Stimulated activated CD4-positive, alpha-beta T cell treated with anti-CD3 and anti-CD28 coated beads, Interleukin-2, amount 100 ng/mL, for 24 hours (primary cell): ENCODE data around the gene UROC1.
"Not testable (repeated sequence)": the region's sequence is repeated elsewhere in the genome, so short reads cannot be mapped to it uniquely, and the experiment has no call there.

ENCODE experiments used
- DNase-seq, 2 donors: peaks; one replicate each; pipeline ENCODE4 v3.0.0-alpha.2; 2020

The UROC1 gene

GRCh38 chr3:126546549-126547239 is 29.1 kb upstream of the UROC1 start:
- no peak for DNase-seq

DNA sequence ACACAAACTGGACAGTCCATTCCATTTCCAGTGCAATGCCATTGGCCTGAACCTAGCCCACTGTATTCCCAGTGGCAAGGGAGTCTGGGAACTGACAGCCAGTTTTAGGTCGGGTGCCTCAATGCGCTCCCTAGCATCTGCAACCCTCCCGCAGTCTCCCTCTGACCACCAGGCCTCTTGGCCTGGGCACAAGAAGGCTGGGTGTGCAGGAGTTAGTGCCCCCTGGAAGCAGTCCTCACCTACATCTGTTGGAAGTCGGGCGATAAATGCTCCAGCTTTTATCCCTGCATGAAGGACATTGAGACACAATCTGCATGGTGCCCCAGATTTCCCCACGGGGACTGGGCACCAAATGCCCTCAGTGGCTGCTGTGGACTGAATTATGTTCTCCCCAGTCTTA is 28.4 kb upstream of the UROC1 start:
- DNase-seq: no peak

DNA sequence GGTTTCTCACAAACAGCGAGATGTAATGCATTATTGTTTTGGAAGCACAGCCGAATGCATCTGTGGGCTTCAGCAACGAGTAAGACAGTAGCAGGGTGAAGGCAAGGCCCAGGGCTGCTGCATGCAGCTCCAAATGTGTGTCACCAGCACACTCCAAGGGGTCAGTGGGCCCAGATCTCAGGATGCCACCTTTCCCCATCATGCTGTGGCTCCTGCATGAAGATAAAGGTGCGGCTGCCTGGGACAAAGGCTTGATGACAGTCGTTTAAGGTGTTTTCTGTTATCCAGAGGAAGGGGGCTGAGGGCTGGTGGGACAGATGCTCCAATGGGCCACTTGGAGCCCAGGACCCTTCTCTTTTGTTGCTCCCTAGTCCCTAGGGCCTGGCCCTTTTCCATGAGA is 28.0 kb upstream of the UROC1 start:
- no peak for DNase-seq

DNA sequence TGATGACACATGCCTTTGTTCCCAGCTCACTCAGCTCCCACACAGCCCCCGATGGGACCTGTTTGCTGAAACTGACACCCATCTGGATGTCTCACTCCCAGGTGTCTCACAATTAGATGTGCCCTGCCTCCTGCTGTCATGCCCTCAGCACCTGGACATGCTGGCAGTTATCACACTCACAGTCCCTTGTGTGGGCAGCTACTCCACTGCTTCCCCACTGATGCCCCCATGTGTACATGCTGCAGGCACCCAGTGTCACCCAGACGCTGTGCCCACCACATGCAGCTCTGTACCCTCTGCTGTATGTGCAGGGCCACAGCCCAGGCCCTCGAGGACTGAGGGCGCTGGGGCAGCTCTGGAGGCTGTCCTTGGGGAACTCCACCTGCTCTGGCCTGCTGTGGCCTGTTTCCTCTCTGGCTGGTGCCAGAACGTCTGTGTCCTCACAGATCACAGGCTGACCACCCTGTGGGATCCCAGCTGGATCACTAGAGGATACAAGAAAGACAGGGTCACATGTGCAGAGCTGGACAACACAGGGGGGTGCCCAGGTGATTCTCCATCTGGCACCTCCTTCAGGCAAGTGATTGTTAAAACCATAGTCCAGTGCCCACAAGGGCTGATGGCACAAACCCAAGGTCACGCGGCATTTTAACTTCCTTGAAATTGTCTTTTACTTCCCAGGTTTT is 27.2 kb upstream of the UROC1 start:
- no peak for DNase-seq

GRCh38 chr3:126543457-126544061 is 26.0 kb upstream of the UROC1 start:
- no peak for DNase-seq

DNA sequence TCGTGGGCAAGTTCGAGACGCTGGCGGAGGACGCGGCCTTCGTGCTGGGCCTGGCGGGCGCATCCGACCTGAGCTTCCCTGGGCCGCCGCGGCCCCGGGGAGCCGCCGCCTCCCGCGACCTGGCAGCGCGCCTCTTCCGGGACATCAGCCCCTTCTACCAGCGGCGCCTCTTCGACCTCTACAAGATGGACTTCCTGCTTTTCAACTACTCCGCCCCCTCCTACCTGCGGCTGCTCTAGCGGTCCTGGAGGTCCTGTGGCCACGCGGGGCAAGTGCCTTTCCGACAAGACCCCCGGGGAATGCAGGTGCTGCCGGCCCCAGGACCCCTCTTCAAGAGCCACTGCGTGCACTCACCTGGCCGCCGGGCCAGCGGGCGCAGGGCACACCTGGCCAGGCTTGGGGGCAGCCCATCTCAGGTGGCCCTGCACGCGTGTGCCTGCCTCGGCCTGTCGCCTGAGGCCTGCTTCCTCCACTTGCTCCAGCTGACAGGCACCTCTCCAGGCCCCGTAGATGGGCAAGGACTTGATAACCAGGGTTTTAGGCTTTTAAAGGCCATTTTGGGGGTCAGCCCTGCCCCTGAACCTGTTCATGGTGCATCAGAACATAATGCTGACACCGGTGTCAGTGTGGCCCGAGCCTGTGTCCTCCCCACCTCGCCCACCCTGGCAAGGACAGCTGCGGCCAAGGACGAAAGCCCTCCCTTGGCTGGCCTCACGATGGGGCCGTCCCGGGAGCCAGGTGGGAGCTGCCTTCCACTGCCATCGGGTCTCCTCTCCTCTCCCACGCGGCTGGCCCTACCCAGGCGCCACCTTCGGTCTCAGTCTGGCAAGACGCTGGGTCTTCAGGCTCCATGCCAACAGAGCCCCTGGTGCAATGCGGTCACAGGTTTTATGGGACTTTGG is 25.0 kb upstream of the UROC1 start:
- DNase-seq: no peak

DNA sequence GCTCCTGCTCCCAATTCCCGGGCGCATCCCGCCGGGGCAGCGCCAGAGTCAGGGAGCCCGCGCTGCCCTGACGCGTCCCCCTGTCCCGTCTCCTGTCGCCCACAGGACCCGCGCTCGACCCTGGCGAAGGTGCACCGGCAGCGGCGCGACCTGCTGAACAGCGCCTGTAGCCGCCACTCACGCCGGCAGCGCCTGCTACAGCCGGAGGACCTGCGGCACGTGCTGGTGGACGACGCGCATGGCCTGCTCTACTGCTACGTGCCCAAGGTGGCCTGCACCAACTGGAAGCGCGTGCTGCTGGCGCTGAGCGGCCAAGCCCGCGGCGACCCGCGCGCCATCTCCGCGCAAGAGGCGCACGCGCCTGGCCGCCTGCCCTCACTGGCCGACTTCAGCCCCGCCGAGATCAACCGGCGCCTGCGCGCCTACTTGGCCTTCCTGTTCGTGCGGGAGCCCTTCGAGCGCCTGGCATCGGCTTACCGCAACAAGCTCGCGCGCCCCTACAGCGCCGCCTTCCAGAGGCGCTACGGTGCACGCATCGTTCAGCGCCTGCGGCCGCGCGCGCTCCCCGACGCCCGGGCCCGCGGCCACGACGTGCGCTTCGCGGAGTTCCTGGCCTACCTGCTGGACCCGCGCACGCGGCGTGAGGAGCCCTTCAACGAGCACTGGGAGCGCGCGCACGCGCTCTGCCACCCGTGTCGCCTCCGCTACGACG is 24.2 kb upstream of the UROC1 start:
- no peak for DNase-seq

DNA sequence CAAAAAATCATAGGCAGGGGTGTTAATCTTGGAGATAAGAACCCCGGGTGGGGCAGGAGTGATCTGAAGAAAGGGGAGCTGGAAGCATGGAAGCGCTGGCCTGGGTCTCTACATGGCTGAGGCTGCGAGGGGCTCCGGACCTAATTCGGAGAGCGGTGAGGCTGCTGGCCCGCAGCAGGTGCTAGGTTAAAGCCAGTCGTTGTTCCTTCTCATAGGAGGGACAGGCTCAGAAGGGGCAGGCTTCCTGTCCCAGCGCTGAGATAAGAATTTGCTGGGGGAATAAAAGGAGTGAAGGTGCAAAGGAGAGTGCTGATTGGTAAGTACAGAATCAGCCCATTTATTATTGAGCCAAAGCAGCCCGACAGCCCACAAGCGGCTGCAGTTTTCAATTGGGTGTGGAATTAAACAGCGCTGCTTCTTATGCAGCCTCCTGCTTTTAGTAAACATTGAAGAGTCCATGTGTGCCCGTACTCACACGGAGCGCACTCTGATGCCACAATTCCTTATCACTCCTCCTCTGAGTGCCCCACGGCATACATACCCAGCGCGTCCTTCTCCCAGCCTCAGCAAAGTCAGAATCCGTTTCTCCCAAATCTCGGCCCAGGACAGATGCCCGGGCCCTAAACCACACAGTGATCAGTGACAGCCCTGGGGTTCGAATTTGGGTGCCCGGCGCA is 23.5 kb upstream of the UROC1 start:
- DNase-seq: no peak

DNA sequence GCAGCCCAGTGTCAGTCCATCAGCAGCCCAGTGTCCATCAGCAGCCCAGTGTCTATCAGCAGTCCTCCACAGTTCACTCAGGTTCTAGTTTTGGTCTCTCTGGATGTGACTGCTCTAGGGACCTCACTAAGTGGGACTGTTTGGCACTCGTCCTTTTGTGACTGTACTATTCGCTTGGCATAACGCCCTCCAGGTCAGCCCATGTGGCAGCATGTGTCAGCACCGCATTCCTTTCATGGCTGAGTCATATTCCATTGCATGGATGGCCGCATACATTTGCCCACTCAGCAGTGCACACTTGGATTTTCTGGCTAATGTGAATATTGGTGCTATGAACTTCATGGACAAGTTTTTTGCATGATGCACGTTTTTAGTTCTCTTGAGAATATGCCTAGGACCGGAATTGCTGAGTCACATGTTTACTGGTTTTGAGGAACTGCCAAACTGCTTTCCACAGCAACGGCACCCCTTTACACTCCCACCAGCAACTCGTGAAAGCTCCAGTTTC is 22.8 kb upstream of the UROC1 start:
- no peak for DNase-seq

- no peak for DNase-seq
These were observed 22.1 kb upstream of the UROC1 start for GRCh38 chr3:126539558-126540250.

DNA sequence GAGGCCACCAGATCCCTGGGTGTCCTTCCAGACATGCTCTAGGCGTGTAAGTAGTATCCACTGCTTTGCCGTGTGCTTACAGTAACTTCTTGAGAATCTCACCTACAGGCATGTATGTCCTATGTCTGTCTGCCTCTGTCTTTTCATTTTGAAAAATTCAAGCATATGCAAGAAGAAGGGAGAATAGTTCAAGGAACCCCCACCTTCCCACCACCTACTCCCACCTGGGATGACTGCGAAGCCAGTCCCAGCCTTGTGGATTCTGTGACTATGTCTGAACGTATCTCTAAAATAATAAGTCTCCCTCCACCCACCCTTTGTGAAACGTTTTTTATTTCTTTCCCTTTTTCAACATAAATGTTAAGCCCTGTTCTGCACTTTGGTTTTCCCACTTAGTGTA is 21.4 kb upstream of the UROC1 start:
- DNase-seq: no peak

- DNase-seq: no peak
These were observed 20.7 kb upstream of the UROC1 start for GRCh38 chr3:126538316-126538715.

GRCh38 chr3:126537730-126538281 is 20.2 kb upstream of the UROC1 start:
- no peak for DNase-seq

GRCh38 chr3:126537116-126537729 is 19.6 kb upstream of the UROC1 start:
- no peak for DNase-seq

DNA sequence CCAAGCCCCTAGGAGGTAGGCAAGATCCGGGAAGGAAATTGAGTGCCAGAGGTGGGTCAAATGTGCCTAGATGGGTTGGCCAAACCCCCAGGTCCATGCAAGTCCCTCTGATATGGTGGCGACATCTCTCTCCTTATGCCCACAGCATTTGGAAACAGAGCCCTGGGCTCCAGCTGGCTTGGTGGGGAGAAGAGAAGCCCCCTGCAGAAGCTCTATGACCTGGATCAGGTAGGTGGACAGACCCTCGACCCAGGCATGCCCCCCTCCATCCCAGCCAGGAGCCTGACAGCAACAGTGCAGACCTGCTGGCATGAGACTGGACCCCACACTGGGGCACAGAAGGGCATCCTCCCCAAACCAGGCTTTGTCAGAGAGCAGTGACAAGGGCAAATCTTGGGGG is 18.6 kb upstream of the UROC1 start:
- no peak for DNase-seq

DNA sequence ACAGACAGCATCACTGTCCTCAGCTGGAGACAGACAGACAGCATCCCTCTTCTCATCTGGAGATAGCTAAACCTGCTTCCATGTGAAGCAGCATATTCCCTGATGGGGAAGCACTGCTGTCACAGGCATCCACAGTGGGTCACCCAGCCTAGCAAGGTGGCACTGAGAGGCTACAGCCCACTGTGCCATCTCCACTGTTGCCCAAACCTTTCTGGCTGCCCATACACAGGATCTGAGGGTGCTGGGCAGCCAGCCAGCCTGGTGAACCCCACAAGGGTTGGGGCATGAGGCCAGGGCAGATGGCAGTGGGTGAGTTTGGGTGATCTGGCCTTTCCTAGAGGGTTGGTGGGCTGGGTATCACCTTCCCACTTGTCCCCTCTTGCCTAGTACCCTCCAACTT is 18.1 kb upstream of the UROC1 start:
- DNase-seq: no peak

DNA sequence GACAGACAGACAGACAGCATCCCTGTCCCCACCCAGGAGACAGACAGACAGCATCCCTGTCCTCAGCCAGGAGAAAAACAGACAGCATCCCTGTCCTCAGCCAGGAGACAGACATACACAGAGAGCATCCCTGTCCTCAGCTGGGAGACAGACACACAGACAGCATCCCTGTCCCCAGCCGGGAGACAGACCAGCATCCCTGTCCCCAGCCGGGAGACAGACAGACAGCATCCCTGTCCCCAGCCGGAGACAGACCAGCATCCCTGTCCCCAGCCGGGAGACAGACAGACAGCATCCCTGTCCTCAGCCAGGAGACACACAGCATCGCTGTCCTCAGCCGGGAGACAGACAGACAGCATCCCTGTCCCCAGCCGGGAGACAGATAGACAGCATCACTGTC is 17.1 kb upstream of the UROC1 start:
- DNase-seq: not testable (repeated sequence)

DNA sequence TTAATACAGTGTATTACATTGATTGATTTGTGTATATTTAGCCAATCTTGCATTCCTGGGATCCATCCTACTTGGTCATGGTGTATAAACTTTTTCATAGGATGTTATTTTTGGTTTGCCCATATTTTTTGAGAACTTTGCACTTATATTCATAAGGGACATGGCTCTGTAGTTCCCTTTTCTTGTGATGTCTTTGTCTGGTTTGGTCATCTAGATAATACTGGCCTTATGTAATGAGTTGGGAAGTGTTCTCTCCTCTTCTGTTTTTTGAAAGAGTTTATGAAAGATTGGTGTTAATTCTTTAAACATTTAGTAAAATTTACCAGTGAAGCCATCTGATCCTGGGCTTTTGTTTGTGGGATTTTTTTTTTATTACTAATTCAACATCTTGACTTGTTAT is 15.9 kb upstream of the UROC1 start:
- DNase-seq: no peak

GRCh38 chr3:126531051-126531330 is 13.4 kb upstream of the UROC1 start:
- no peak for DNase-seq

DNA sequence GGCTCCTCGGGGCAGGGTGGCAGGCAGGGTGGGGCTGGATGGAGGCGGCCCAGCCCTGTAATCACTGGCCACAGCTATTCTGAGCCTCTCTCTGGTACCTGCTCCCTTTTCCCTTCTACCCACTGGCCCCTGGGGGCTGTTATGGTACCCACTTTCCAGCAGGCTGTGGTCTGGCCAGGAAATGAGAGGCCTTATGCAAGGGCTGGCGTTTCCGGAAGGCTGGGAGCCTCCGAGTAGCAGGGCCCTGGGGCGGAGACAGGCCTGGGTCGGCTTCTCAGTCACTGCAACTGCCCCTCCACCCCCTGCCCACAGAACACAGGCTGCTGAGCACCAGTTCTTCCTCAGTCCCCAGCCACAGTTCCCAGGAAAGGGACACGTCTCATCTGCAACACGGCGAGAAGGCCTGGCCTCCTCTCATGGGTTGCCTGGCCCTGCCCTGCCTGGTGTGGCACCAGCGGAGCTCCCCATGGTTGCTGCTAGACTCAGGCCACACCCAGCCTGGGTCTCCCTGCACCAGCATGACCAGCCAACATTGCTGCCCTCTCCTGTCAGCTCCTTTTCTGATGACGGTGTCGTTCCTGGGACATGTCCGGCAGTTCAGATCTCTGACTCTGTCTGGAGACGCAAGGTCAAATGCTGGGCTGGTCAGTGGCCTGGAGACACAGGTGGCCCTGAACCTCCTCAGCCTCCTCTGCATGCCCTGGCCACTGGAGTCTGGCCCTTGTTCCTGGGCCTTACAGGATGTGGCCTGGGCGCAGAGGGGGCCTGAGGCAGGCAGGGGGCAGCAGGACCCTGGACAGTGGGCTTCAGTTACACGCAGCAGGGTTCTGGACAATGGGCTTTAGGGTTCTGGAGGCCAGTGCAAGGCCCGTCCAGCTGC is 12.8 kb upstream of the UROC1 start:
- DNase-seq: no peak
